ENCODE data around the gene PTCH2.

Gene PTCH2

GRCh38 chr1:44881011-44881632 lies 38.1 kb upstream of the PTCH2 start:
- H3K36me3 ChIP-seq (replicated peaks; ENCODE audit: low read depth, low read length): peaks cover 13% of the 10 kb centered on the region
- no peak overlapping the region for H3K9ac ChIP-seq (ENCODE audit: low read length)
- H4K20me1 ChIP-seq (ENCODE audit: insufficient read depth, low read length): no peaks in the 10 kb centered on the region
- H3K9me3 ChIP-seq (ENCODE audit: insufficient read depth, low read length): no peaks in the 10 kb centered on the region
- H3K4me3 ChIP-seq (ENCODE audit: low read length): no peak overlapping the region
- TF ChIP-seq CTCF (IDR thresholded peaks at IDR 0.05; ENCODE audit: low read depth, low read length) (no peak), EZH2phosphoT487 (IDR thresholded peaks at IDR 0.05; ENCODE audit: low read depth) (no peak)
- H2AFZ ChIP-seq (ENCODE audit: low read depth, low read length): no peak overlapping the region
- H3K27ac ChIP-seq (ENCODE audit: low read length): no peak overlapping the region
- H3K79me2 ChIP-seq (ENCODE audit: low read length): no peaks in the 10 kb centered on the region
- peaks cover 7% of the 10 kb centered on the region for H3K4me1 ChIP-seq (ENCODE audit: low read length)
- H3K4me2 ChIP-seq (ENCODE audit: low read length): no peak overlapping the region
- no peaks in the 10 kb centered on the region for H3K27me3 ChIP-seq (ENCODE audit: low read depth, low read length)

- Histone ChIP-seq H3K9me3 (ENCODE audit: insufficient read depth, low read length) (no peaks in the 10 kb centered on the region), H3K4me1 (ENCODE audit: low read length) (no peaks in the 10 kb centered on the region), H3K79me2 (ENCODE audit: low read length) (no peaks in the 10 kb centered on the region), H3K27ac (ENCODE audit: low read length) (no peak overlapping the region), H2AFZ (ENCODE audit: low read depth, low read length) (no peak overlapping the region), H3K27me3 (ENCODE audit: low read depth, low read length) (no peaks in the 10 kb centered on the region), H3K4me3 (ENCODE audit: low read length) (no peak overlapping the region), H3K36me3 (replicated peaks; ENCODE audit: low read depth, low read length) (peaks cover 7% of the 10 kb centered on the region), H4K20me1 (ENCODE audit: insufficient read depth, low read length) (no peaks in the 10 kb centered on the region), H3K4me2 (ENCODE audit: low read length) (no peak overlapping the region), H3K9ac (ENCODE audit: low read length) (no peak overlapping the region)
- TF ChIP-seq EZH2phosphoT487 (IDR thresholded peaks at IDR 0.05; ENCODE audit: low read depth) (no peak), CTCF (IDR thresholded peaks at IDR 0.05; ENCODE audit: low read depth, low read length) (no peak)
Measured at GRCh38 chr1:44874155-44874554, 31.1 kb upstream of the PTCH2 start.

- TF ChIP-seq EZH2phosphoT487 (IDR thresholded peaks at IDR 0.05; ENCODE audit: low read depth) (no peak), CTCF (IDR thresholded peaks at IDR 0.05; ENCODE audit: low read depth, low read length) (no peak)
Measured at GRCh38 chr1:44870096-44870495, 27.0 kb upstream of the PTCH2 start.

GRCh38 chr1:44867801-44868200 lies 24.7 kb upstream of the PTCH2 start:
- H3K36me3 ChIP-seq (replicated peaks; ENCODE audit: low read depth, low read length): peaks cover 2% of the 10 kb centered on the region
- H4K20me1 ChIP-seq (ENCODE audit: insufficient read depth, low read length): no peaks in the 10 kb centered on the region
- no peak overlapping the region for H3K4me3 ChIP-seq (ENCODE audit: low read length)
- H2AFZ ChIP-seq (ENCODE audit: low read depth, low read length): no peak overlapping the region
- TF ChIP-seq CTCF (IDR thresholded peaks at IDR 0.05; ENCODE audit: low read depth, low read length) (no peak), EZH2phosphoT487 (IDR thresholded peaks at IDR 0.05; ENCODE audit: low read depth) (no peak)
- no peak overlapping the region for H3K27ac ChIP-seq (ENCODE audit: low read length)
- H3K4me2 ChIP-seq (ENCODE audit: low read length): no peak overlapping the region
- H3K4me1 ChIP-seq (ENCODE audit: low read length): no peaks in the 10 kb centered on the region
- H3K27me3 ChIP-seq (ENCODE audit: low read depth, low read length): no peaks in the 10 kb centered on the region
- H3K9ac ChIP-seq (ENCODE audit: low read length): no peak overlapping the region
- no peaks in the 10 kb centered on the region for H3K9me3 ChIP-seq (ENCODE audit: insufficient read depth, low read length)
- no peaks in the 10 kb centered on the region for H3K79me2 ChIP-seq (ENCODE audit: low read length)

More at GRCh38 chr1:44870096-44870495, 27.0 kb upstream of the PTCH2 start:
- Histone ChIP-seq H3K4me3 (ENCODE audit: low read length) (no peak overlapping the region), H3K36me3 (replicated peaks; ENCODE audit: low read depth, low read length) (peaks cover 5% of the 10 kb centered on the region), H3K9me3 (ENCODE audit: insufficient read depth, low read length) (no peaks in the 10 kb centered on the region), H3K4me2 (ENCODE audit: low read length) (no peak overlapping the region), H3K9ac (ENCODE audit: low read length) (no peak overlapping the region), H3K27ac (ENCODE audit: low read length) (no peak overlapping the region), H3K79me2 (ENCODE audit: low read length) (no peaks in the 10 kb centered on the region), H3K27me3 (ENCODE audit: low read depth, low read length) (no peaks in the 10 kb centered on the region), H2AFZ (ENCODE audit: low read depth, low read length) (no peak overlapping the region), H3K4me1 (ENCODE audit: low read length) (no peaks in the 10 kb centered on the region), H4K20me1 (ENCODE audit: insufficient read depth, low read length) (no peaks in the 10 kb centered on the region)

All from OCI-LY3 (cell line).